ENCODE measurements around the gene TMEM115. TPM values are rescaled to one million over a fixed set of nuclear protein-coding genes. Genes with fewer than 3 reads are reported as not detected.

The TMEM115 gene
- total RNA-seq, 4 donors from 2014 or later: 71.8 to 103 (median 81.9) TPM

DNA sequence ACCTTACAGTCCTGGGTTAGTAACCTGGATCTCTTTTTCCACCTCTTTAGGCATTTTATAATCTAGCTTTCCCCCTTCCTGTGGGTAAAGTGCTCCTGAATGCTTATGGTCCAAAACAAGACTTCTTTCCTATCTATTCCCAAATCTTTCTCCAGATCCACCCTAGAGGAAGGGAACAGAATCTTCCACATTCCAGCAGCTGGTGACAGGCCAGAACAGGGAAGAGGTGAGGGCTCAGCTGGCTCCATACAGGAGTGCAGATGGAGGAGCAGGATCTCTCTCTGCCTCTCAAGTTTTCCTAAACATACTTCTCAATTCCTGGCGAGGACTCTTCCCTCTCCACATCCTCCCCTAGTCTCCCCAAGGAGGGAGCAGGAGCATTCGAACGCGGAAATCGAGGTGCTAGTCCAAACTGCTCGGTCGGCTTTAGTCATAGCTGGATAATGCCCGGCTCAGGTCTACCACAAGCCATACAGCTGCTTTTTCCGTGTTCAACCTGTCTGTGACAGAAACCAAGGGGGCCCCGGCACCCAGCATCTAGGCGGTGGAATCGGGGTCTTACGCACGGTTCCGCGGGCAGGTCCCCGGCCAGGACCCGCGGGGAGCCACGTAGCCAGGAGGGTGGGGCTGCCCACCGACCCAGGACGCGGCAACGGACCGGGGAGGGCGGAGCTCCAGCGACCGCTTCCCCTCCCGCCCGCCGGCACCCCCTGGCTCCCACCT, 22.7 kb downstream of the TMEM115 start:
- Histone ChIP-seq H3K27me3 (no peaks in the 10 kb centered on the region), H3K9me3 (no peaks in the 10 kb centered on the region), H3K4me3 (peak overlapping the region; percentile 49 to 91 (median 60)), H3K36me3 (peaks cover 0 to 1% (median under 1%) of the 10 kb centered on the region in 4 donors), H3K27ac (peak overlapping the region; percentile 93 to 99 (median 98)), H3K4me1 (peaks cover 26 to 71% (median 58%) of the 10 kb centered on the region in 4 donors)
- intact Hi-C loops (cut with DNase I; ENCODE audit: low total_unique reads) (loop anchor here (10.0 kb wide), 1 partner anchor 1948 kb away; the partner anchor contains the start of gene GLYCTK), in situ Hi-C loops (cut with MboI; ENCODE audit: low pct_ligation_motif_present in 1 of 4, low pct_unique_long_range_greater_than_20kb in 1 of 4, low sequenced_read_pairs in 3 of 4) (no loop called here)
- no peak for TF ChIP-seq POLR2A (IDR thresholded peaks at IDR 0.05)
- no peak for TF ChIP-seq POLR2AphosphoS5 (IDR thresholded peaks at IDR 0.05)
- TF ChIP-seq, protein P1, sequence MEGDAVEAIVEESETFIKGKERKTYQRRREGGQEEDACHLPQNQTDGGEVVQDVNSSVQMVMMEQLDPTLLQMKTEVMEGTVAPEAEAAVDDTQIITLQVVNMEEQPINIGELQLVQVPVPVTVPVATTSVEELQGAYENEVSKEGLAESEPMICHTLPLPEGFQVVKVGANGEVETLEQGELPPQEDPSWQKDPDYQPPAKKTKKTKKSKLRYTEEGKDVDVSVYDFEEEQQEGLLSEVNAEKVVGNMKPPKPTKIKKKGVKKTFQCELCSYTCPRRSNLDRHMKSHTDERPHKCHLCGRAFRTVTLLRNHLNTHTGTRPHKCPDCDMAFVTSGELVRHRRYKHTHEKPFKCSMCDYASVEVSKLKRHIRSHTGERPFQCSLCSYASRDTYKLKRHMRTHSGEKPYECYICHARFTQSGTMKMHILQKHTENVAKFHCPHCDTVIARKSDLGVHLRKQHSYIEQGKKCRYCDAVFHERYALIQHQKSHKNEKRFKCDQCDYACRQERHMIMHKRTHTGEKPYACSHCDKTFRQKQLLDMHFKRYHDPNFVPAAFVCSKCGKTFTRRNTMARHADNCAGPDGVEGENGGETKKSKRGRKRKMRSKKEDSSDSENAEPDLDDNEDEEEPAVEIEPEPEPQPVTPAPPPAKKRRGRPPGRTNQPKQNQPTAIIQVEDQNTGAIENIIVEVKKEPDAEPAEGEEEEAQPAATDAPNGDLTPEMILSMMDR (IDR thresholded peaks at IDR 0.05): peak in 1 of 5 experiments; percentile 26
- no peak for DNase-seq
- 1% methylated on average over 21 of the region's 31 CpGs; no CpG with 5 or more reads in 1 of the 2 donors for WGBS, 2 donors (ENCODE audit: low coverage in 1 of 2)

DNA sequence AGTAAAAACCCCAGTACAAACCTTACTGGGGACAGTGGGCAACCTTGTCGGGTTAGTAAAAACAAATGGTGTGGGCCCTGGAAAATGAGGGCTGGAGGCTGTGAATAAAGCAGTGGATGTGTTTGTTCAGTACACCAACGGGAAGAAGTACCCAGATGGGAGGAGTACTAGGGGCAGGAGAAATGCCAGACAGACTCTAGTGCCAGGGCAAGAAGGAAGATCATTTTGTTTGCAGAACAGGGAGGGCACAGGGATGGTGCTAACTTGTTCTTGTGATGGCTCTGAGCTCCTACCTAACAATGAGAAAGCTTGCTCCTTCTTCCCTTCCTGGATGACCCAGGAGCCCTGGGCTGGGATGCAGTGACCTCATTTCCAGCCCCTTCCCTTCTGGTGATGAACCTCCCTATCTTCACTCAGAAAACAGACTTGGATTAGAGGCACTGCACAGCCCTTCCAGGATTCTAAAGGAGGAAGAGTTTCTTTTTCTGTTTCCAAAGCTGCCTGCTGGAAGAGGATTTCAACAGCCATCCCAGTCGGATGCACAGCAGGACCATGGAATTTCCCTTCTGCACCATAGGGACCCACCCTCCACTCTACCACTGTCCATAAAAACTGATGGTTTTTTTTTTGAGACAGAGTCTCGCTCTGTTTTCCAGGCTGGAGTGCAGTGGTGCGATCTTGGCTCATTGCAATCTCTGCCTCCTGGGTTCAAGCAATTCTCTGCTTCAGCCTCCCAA, 24.8 kb downstream of the TMEM115 start:
- Histone ChIP-seq H3K4me3 (no peak overlapping the region), H3K27ac (peak overlapping the region; percentile 93 to 99 (median 98)), H3K9me3 (no peaks in the 10 kb centered on the region), H3K27me3 (no peaks in the 10 kb centered on the region), H3K4me1 (peaks cover 20 to 50% (median 43%) of the 10 kb centered on the region in 4 donors), H3K36me3 (peaks cover 0 to 21% (median 5%) of the 10 kb centered on the region in 4 donors)
- in situ Hi-C loops (cut with MboI; ENCODE audit: low pct_ligation_motif_present in 1 of 4, low pct_unique_long_range_greater_than_20kb in 1 of 4, low sequenced_read_pairs in 3 of 4): no loop called here
- DNase-seq: no peak
- TF ChIP-seq POLR2AphosphoS5 (IDR thresholded peaks at IDR 0.05): no peak
- TF ChIP-seq, protein P1 (IDR thresholded peaks at IDR 0.05): no peak
- TF ChIP-seq POLR2A (IDR thresholded peaks at IDR 0.05): no peak
- TF ChIP-seq EP300 (IDR thresholded peaks at IDR 0.05; ENCODE audit: low read depth): no peak
- intact Hi-C loops (cut with DNase I; ENCODE audit: low total_unique reads): loop anchor here (10.0 kb wide), 1 partner anchor 1950 kb away; the partner anchor contains the start of gene GLYCTK
- 44 to 60% methylated on average over 2 to 5 of the region's 5 CpGs for WGBS, 2 donors (ENCODE audit: low coverage in 1 of 2)

DNA sequence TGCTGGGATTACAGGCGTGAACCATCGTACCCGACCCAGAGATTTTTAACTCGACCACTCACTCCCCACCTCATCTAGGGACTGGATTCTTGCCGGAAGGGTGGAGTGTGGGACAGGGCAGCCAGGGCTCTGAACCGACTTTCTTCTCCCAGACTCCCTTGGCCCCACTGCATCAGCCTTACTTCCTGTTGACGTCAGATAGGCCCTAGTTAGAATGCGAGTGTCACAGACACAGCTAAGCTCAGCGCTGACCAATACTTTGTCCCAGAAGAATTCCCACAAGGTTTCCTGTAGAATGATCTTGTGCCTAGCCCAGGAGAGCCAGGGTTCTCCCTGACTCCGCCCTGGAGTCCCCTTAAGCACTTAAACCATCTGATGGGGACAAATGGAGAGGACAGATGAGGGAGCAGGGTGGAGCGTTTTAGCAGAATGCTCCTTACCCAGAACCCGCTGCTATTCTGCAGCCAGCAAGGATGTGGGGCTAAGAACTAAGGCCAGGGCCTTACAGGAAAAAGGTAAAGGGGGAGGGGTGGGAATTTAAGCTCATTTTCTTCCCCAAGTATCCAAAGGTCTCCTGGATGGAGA, 25.5 kb downstream of the TMEM115 start:
- peak overlapping the region; percentile 93 to 99 (median 98) for H3K27ac ChIP-seq
- intact Hi-C loops (cut with DNase I; ENCODE audit: low total_unique reads): loop anchor here (10.0 kb wide), 1 partner anchor 1951 kb away; the partner anchor contains the start of gene GLYCTK
- TF ChIP-seq POLR2A (IDR thresholded peaks at IDR 0.05) (no peak), POLR2AphosphoS5 (IDR thresholded peaks at IDR 0.05) (no peak), EP300 (IDR thresholded peaks at IDR 0.05; ENCODE audit: low read depth) (no peak)
- TF ChIP-seq, protein P1 (IDR thresholded peaks at IDR 0.05): no peak
- H3K4me1 ChIP-seq: peaks cover 20 to 50% (median 44%) of the 10 kb centered on the region in 4 donors
- no peaks in the 10 kb centered on the region for H3K27me3 ChIP-seq
- no peaks in the 10 kb centered on the region for H3K9me3 ChIP-seq
- 66 to 93% methylated on average over 5 to 12 of the region's 12 CpGs for WGBS, 2 donors (ENCODE audit: low coverage in 1 of 2)
- in situ Hi-C loops (cut with MboI; ENCODE audit: low pct_ligation_motif_present in 1 of 4, low pct_unique_long_range_greater_than_20kb in 1 of 4, low sequenced_read_pairs in 3 of 4): no loop called here
- peaks cover 0 to 22% (median 5%) of the 10 kb centered on the region in 4 donors for H3K36me3 ChIP-seq
- H3K4me3 ChIP-seq: no peak overlapping the region
- no peak for DNase-seq
